CD4-positive, alpha-beta T cell (primary cell): ENCODE data around the gene FNDC3B. TPM values are rescaled to one million over a fixed set of nuclear protein-coding genes. Genes with fewer than 3 reads are reported as not detected.

ENCODE experiments used
- ATAC-seq: fragments of 200-7000 bp; cut with Tn5 transposase; one replicate; pipeline ENCODE4 v1.10.0; 2022; ENCODE audit warnings: mild to moderate bottlenecking; ENCODE audit not compliant: poor library complexity
- CTCF ChIA-PET: fragments of 350-600 bp; sonication (Branson Sonifier 250); formaldehyde crosslinking; loops from one replicate; lab custom pipeline; 2021; ENCODE audit warnings: antibody characterized with exemption, inconsistent platforms; lab: Charles Lee
- POLR2A ChIA-PET: fragments of 350-600 bp; sonication (Branson Sonifier 250); formaldehyde crosslinking; loops from one replicate; lab custom pipeline; 2021; ENCODE audit warnings: antibody characterized with exemption, inconsistent platforms; lab: Charles Lee
- DNase-seq, 14 experiments: peaks; one replicate each; pipeline ENCODE4 v3.0.0-alpha.2; 2013 to 2020; ENCODE audit warnings: mixed read lengths in 2 of 14
- H3K27ac ChIP-seq, 2 donors: one replicate each; pipeline versions ENCODE4 v1.5.1 to v1.7.0; 2013; ENCODE audit warnings: low read length in 2 of 2, low read depth in 1 of 2, mild to moderate bottlenecking in 1 of 2
- H3K27me3 ChIP-seq, 2 experiments: 1 replicate in 1 of 2; 2 replicates in 1 of 2; pipeline versions ENCODE4 v1.6.1 to v1.7.0; 2013; ENCODE audit warnings: low read length in 2 of 2, control low read depth in 1 of 2, mild to moderate bottlenecking in 1 of 2, moderate library complexity in 1 of 2; ENCODE audit not compliant: insufficient read depth in 2 of 2, control insufficient read depth in 1 of 2
- H3K36me3 ChIP-seq: one replicate; pipeline ENCODE4 v1.6.1; 2013; ENCODE audit warnings: low read length, control low read depth; ENCODE audit not compliant: insufficient read depth
- H3K4me1 ChIP-seq: one replicate; pipeline ENCODE4 v1.6.1; 2013; ENCODE audit warnings: low read length, control low read depth; ENCODE audit not compliant: insufficient read depth
- H3K4me3 ChIP-seq: one replicate; pipeline ENCODE4 v1.5.1; 2013; ENCODE audit warnings: mild to moderate bottlenecking, low read length, moderate library complexity
- H3K9me3 ChIP-seq, 2 experiments: 1 replicate in 1 of 2; 2 replicates in 1 of 2; pipeline versions ENCODE4 v1.6.1 to v1.7.0; 2013; ENCODE audit warnings: low read length in 2 of 2, mild to moderate bottlenecking in 2 of 2, control low read depth in 1 of 2, moderate library complexity in 1 of 2; ENCODE audit not compliant: control insufficient read depth in 1 of 2, insufficient read depth in 1 of 2
- H3K27ac Mint-ChIP-seq: one replicate; pipeline ENCODE4 v1.8.0; 2020; ENCODE audit warnings: mixed read lengths
- H3K27me3 Mint-ChIP-seq: one replicate; pipeline ENCODE4 v1.8.0; 2021; ENCODE audit warnings: mixed read lengths
- H3K36me3 Mint-ChIP-seq: one replicate; pipeline ENCODE4 v1.8.0; 2021; ENCODE audit warnings: low read depth, mixed read lengths
- H3K4me1 Mint-ChIP-seq: one replicate; pipeline ENCODE4 v1.8.0; 2021; ENCODE audit warnings: low read depth, mixed read lengths
- H3K4me3 Mint-ChIP-seq: one replicate; pipeline ENCODE4 v1.8.0; 2020; ENCODE audit warnings: mild to moderate bottlenecking, mixed read lengths
- H3K9me3 Mint-ChIP-seq: one replicate; pipeline ENCODE4 v1.8.0; 2020; ENCODE audit warnings: mixed read lengths
- intact Hi-C, 2 experiments: fragments of 100-400 bp; cut with DNase I in 1 of 2; cut with micrococcal nuclease in 1 of 2; formaldehyde crosslinking; loops; one replicate each; pipeline versions ENCODE4 v1.15.1 to v1.9.0; 2023 to 2025; cut with DNase I, micrococcal nuclease
- total RNA-seq, 174 experiments: library from RNA in 2 of 174; stranded (reverse) in 2 of 174; gene quantifications; one replicate each; pipeline ENCODE4 v1.2.3 and lab custom pipeline; 2021 to 2026
- TF ChIP-seq, protein P1 (sequence below): fragments of 200-600 bp; IDR thresholded peaks from one replicate; pipeline ENCODE4 v1.8.0; 2022; ENCODE audit warnings: antibody characterized with exemption, mild to moderate bottlenecking

The FNDC3B gene
- total RNA-seq, 2 experiments from 2014 or later: 26.1 to 28.7 TPM

DNA sequence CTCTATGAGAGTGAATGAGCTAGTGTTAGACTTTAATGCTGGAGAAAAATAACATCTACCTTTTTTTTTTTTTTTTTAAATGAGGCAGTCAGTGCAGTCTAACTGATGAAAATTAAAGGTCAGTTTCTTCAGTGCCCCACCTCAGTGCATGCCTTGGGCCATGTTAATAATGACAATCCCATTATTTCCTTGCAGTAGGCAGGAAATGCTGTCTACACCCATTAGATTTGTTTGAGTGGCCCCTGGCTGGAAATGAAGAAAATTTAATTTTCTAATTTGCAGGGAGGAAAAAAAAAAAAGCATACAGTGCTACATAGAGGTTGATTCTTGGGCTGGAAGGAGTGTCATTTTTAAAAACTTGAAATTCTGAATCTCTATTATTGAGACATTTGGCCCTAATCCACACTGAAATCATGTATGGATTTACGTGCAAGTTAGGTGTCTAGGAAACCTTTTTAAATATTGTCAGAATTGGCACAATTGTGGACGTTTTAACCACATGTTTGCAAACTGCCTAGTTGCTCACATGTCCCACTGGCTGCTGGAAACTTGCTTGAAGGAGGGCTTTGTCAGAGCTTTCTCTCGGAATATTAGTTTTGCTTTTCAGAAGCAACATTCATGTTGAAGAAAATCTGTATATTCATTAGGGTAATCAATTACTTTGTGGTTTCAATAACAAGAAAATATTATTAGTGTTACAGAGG, 18.4 kb downstream of the FNDC3B start:
- DNase-seq (no peak), ATAC-seq (no peak)
- Mint-ChIP-seq H3K27me3 (no peaks in the 10 kb centered on the region), H3K4me1 (peaks cover 54% of the 10 kb centered on the region), H3K4me3 (no peak overlapping the region), H3K27ac (no peak overlapping the region), H3K36me3 (peaks cover 9% of the 10 kb centered on the region), H3K9me3 (no peaks in the 10 kb centered on the region)
- Histone ChIP-seq H3K9me3 (no peaks in the 10 kb centered on the region), H3K4me3 (no peak overlapping the region), H3K36me3 (no peaks in the 10 kb centered on the region), H3K27me3 (no peaks in the 10 kb centered on the region), H3K4me1 (peaks cover 11% of the 10 kb centered on the region), H3K27ac (no peak overlapping the region)
- TF ChIP-seq, protein P1, sequence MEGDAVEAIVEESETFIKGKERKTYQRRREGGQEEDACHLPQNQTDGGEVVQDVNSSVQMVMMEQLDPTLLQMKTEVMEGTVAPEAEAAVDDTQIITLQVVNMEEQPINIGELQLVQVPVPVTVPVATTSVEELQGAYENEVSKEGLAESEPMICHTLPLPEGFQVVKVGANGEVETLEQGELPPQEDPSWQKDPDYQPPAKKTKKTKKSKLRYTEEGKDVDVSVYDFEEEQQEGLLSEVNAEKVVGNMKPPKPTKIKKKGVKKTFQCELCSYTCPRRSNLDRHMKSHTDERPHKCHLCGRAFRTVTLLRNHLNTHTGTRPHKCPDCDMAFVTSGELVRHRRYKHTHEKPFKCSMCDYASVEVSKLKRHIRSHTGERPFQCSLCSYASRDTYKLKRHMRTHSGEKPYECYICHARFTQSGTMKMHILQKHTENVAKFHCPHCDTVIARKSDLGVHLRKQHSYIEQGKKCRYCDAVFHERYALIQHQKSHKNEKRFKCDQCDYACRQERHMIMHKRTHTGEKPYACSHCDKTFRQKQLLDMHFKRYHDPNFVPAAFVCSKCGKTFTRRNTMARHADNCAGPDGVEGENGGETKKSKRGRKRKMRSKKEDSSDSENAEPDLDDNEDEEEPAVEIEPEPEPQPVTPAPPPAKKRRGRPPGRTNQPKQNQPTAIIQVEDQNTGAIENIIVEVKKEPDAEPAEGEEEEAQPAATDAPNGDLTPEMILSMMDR: no peak
- CTCF ChIA-PET: interaction anchor here (0.6 kb wide), 1 partner anchor 266 kb away, joined by 3 read pairs; no protein-coding TSS in a partner anchor
- intact Hi-C loops: no loop called here
- POLR2A ChIA-PET: interaction anchor here (1.0 to 1.7 kb wide), 3 partner anchors 9 to 49 kb away, joined by 3 to 6 read pairs (median 5); no protein-coding TSS in a partner anchor

DNA sequence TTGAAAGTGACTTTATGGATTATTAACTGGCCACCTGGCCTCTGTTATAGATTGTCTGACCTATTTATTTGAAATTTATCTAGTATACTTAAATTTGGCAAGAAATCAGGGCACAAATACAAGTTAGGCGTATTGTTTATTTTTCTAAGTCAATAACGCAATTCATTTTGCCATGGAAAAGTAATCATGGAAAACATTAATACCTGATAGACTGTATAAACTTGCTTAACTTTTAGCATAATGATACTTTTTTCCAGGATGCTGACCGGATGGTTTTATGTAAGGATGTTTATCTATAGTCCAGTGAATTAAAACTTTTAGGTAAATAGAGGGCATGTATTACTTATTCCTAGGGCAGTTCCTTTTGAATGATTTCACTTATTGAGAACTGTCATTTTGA, 20.2 kb downstream of the FNDC3B start:
- intact Hi-C loops: no loop called here
- Mint-ChIP-seq H3K4me1 (peaks cover 53% of the 10 kb centered on the region), H3K4me3 (no peak overlapping the region), H3K27ac (no peak overlapping the region), H3K9me3 (no peaks in the 10 kb centered on the region), H3K27me3 (no peaks in the 10 kb centered on the region), H3K36me3 (peaks cover 1% of the 10 kb centered on the region)
- no peaks in the 10 kb centered on the region for H3K9me3 ChIP-seq
- DNase-seq: no peak
- no peaks in the 10 kb centered on the region for H3K27me3 ChIP-seq
- ATAC-seq: no peak
- CTCF ChIA-PET: no interaction called here
- no peak overlapping the region for H3K4me3 ChIP-seq
- POLR2A ChIA-PET: no interaction called here
- TF ChIP-seq, protein P1: no peak
- H3K27ac ChIP-seq: no peak overlapping the region
- H3K36me3 ChIP-seq: no peaks in the 10 kb centered on the region
- H3K4me1 ChIP-seq: peaks cover 5% of the 10 kb centered on the region

DNA sequence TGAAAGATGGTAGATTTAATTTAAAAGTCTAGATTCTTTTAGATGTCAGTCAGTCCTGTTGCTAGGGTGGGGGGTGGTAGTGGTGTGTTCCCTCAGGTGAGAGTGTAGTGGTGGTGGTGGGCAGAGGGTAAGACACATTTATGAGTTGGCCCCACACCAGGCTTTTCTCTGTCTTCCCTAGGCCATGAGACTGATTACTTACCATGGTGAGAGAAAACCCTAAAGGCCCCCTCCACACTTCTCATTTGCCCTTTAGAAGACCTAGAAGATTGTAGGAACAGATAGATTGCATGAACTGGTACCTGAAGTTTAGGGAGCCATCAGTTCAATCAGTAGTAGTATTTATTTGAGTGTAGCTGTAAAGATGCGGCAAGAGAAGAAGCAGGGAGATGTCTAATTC, 20.9 kb downstream of the FNDC3B start:
- Histone ChIP-seq H3K27ac (no peak overlapping the region), H3K9me3 (no peaks in the 10 kb centered on the region), H3K4me1 (peaks cover 3% of the 10 kb centered on the region), H3K27me3 (no peaks in the 10 kb centered on the region), H3K4me3 (no peak overlapping the region), H3K36me3 (no peaks in the 10 kb centered on the region)
- H3K27me3 Mint-ChIP-seq: no peaks in the 10 kb centered on the region
- no peak overlapping the region for H3K27ac Mint-ChIP-seq
- POLR2A ChIA-PET: no interaction called here
- DNase-seq (no peak), ATAC-seq (no peak)
- TF ChIP-seq, protein P1: no peak
- no peak overlapping the region for H3K4me3 Mint-ChIP-seq
- H3K36me3 Mint-ChIP-seq: no peaks in the 10 kb centered on the region
- CTCF ChIA-PET: no interaction called here
- intact Hi-C loops: no loop called here
- no peaks in the 10 kb centered on the region for H3K9me3 Mint-ChIP-seq
- peaks cover 47% of the 10 kb centered on the region for H3K4me1 Mint-ChIP-seq
